Psoas muscle (tissue), 8 donors: ENCODE measurements around the gene ADSS2. TPM values are rescaled to one million over a fixed set of nuclear protein-coding genes. Genes with fewer than 3 reads are reported as not detected.

Source experiments
- ATAC-seq, 4 donors: fragments of 200-7000 bp; cut with Tn5 transposase; one replicate each; pipeline ENCODE4 v1.9.1; 2020; ENCODE audit warnings: moderate library complexity in 3 of 4, mild to moderate bottlenecking in 2 of 4
- DNase-seq, 2 donors: peaks; one replicate each; pipeline ENCODE4 v3.0.0-alpha.2; 2020
- H3K27ac ChIP-seq: fragments of 200-600 bp; one replicate; pipeline ENCODE4 v1.8.0; 2022
- H3K27me3 ChIP-seq, 3 donors: fragments of 200-600 bp in 1 of 3; one replicate each; pipeline versions ENCODE4 v1.6.1 to v1.8.0; 2013 to 2022; ENCODE audit warnings: low read length in 2 of 3, mild to moderate bottlenecking in 2 of 3, moderate library complexity in 1 of 3; ENCODE audit not compliant: insufficient read depth in 3 of 3
- H3K36me3 ChIP-seq, 2 donors: fragments of 200-600 bp in 1 of 2; one replicate each; pipeline versions ENCODE4 v1.6.1 to v1.8.0; 2013 to 2022; ENCODE audit warnings: low read depth in 1 of 2, mild to moderate bottlenecking in 1 of 2, moderate library complexity in 1 of 2; ENCODE audit not compliant: insufficient read depth in 1 of 2
- H3K4me1 ChIP-seq: fragments of 200-600 bp; one replicate; pipeline ENCODE4 v1.8.0; 2022
- H3K4me3 ChIP-seq: fragments of 200-600 bp; one replicate; pipeline ENCODE4 v1.8.0; 2022; ENCODE audit warnings: mild to moderate bottlenecking
- H3K9me3 ChIP-seq: fragments of 200-600 bp; one replicate; pipeline ENCODE4 v1.8.0; 2022
- WGBS, 3 donors: extraction: QIAGEN DNeasy Blood & Tissue Kit; methylation state at CpG; one replicate each; pipeline versions ENCODE4 v1.1.6 to v1.1.7; 2013; 5-methylcytosine and 5-hydroxymethylcytosine counted together
- intact Hi-C, 2 donors: fragments of 100-400 bp; cut with DNase I; formaldehyde crosslinking; loops; one replicate each; pipeline versions ENCODE4 v1.11.0 to v1.14.2; 2022
- polyA plus RNA-seq, 3 donors: library from polyadenylated mRNA; stranded (reverse); fragments of 200-250 nt; gene quantifications; one replicate each; pipeline ENCODE4 v1.2.3, GENCODE V29; 2013
- total RNA-seq, 4 donors: library from RNA; stranded (reverse); fragmentation: NEBNext Ultra II Directional in 2 of 4; extraction: Animal tissue kit (Norgen Biotek cat#: 25700) in 2 of 4; gene quantifications; one replicate each; pipeline versions ENCODE4 v1.2.1 to v1.2.4, GENCODE V29; 2021 to 2023
- TF ChIP-seq, protein P1 (sequence below): fragments of 200-600 bp; IDR thresholded peaks from one replicate; pipeline ENCODE4 v1.8.0; 2022; ENCODE audit warnings: antibody characterized with exemption
- donor health status: healthy with polysubstance abuse.
- donor health status: DM: no; HTN: no; CAD: no; lungs with moderate emphysema.
- donor health status: Bipolar disorder and iron deficiency.
- donor health status: healthy.
- donor health status: DM: yes; HTN: yes; CAD: no.
- donor health status: DM: no; HTN: no; CAD: no.
- donor health status: DM: no; HTN: no; CAD: no.
- donor health status: DM: yes; HTN: yes; CAD: no.

Gene ADSS2
- total and polyA plus RNA-seq, 7 donors, result 5.7 to 19.2 (median 12.3) TPM

- intact Hi-C loops, result no loop called here
- H3K27me3 ChIP-seq, result no peaks in the 10 kb centered on the region
- H3K27ac ChIP-seq, result no peak overlapping the region
- TF ChIP-seq, protein P1, sequence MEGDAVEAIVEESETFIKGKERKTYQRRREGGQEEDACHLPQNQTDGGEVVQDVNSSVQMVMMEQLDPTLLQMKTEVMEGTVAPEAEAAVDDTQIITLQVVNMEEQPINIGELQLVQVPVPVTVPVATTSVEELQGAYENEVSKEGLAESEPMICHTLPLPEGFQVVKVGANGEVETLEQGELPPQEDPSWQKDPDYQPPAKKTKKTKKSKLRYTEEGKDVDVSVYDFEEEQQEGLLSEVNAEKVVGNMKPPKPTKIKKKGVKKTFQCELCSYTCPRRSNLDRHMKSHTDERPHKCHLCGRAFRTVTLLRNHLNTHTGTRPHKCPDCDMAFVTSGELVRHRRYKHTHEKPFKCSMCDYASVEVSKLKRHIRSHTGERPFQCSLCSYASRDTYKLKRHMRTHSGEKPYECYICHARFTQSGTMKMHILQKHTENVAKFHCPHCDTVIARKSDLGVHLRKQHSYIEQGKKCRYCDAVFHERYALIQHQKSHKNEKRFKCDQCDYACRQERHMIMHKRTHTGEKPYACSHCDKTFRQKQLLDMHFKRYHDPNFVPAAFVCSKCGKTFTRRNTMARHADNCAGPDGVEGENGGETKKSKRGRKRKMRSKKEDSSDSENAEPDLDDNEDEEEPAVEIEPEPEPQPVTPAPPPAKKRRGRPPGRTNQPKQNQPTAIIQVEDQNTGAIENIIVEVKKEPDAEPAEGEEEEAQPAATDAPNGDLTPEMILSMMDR, result no peak
- H3K36me3 ChIP-seq, result no peaks in the 10 kb centered on the region
- H3K9me3 ChIP-seq, result no peaks in the 10 kb centered on the region
- ATAC-seq, result no peak
- DNase-seq, result no peak
- H3K4me3 ChIP-seq, result no peak overlapping the region
- no peaks in the 10 kb centered on the region for H3K4me1 ChIP-seq
- WGBS, 3 donors, result 80 to 89% (median 84%) methylated on average over 1 of the region's 1 CpG
Observed at GRCh38 chr1:244386595-244386994, 65.1 kb downstream of the ADSS2 start.

DNA sequence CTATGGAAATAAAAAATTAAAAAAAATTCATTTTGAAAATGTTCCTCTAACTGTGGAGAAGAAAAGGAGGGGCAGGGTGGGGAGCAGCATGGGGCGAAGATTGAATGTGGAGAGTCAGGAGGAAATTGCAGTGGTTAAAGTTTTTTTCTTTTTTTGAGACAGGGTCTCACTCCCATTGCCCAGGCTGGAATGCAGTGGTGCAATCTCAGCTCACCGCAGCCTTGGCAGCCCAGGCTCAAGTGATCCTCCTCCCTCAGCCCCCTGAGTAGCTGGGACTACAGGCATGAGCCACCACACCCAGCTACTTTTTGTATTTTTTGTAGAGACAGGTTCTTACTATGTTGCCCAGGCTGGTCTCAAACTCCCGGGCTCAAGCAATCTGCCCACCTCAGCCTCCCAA lies 67.6 kb downstream of the ADSS2 start:
- H3K27me3 ChIP-seq, result no peaks in the 10 kb centered on the region
- H3K27ac ChIP-seq, result no peak overlapping the region
- intact Hi-C loops, result no loop called here
- TF ChIP-seq, protein P1, result no peak
- H3K4me1 ChIP-seq, result no peaks in the 10 kb centered on the region
- 87 to 94% (median 88%) methylated on average over 3 of the region's 3 CpGs for WGBS, 3 donors
- DNase-seq (no peak), ATAC-seq (no peak)
- no peaks in the 10 kb centered on the region for H3K9me3 ChIP-seq
- H3K36me3 ChIP-seq, result no peaks in the 10 kb centered on the region
- no peak overlapping the region for H3K4me3 ChIP-seq

- Histone ChIP-seq H3K27ac (no peak overlapping the region), H3K9me3 (no peaks in the 10 kb centered on the region), H3K27me3 (no peaks in the 10 kb centered on the region), H3K4me1 (no peaks in the 10 kb centered on the region), H3K4me3 (no peak overlapping the region), H3K36me3 (no peaks in the 10 kb centered on the region)
- intact Hi-C loops, result no loop called here
- 86 to 90% (median 86%) methylated on average over 4 of the region's 4 CpGs for WGBS, 3 donors
- ATAC-seq (no peak), DNase-seq (no peak)
- TF ChIP-seq, protein P1, result no peak
Observed at GRCh38 chr1:244383278-244383884, 68.3 kb downstream of the ADSS2 start.

- Histone ChIP-seq H3K4me3 (no peak overlapping the region), H3K9me3 (no peaks in the 10 kb centered on the region), H3K4me1 (no peaks in the 10 kb centered on the region), H3K36me3 (no peaks in the 10 kb centered on the region), H3K27me3 (no peaks in the 10 kb centered on the region), H3K27ac (no peak overlapping the region)
- TF ChIP-seq, protein P1, result no peak
- WGBS, 3 donors, result 54 to 78% (median 77%) methylated on average over 7 of the region's 7 CpGs
- DNase-seq (no peak), ATAC-seq (no peak)
- intact Hi-C loops, result no loop called here
Observed at GRCh38 chr1:244381878-244382565, 69.7 kb downstream of the ADSS2 start.

- no peaks in the 10 kb centered on the region for H3K9me3 ChIP-seq
- H3K4me1 ChIP-seq, result no peaks in the 10 kb centered on the region
- no peak for ATAC-seq
- TF ChIP-seq, protein P1, result no peak
- H3K27ac ChIP-seq, result no peak overlapping the region
- WGBS, 3 donors, result 80 to 87% (median 81%) methylated on average over 6 of the region's 6 CpGs
- intact Hi-C loops, result no loop called here
- H3K27me3 ChIP-seq, result no peaks in the 10 kb centered on the region
- H3K36me3 ChIP-seq, result no peaks in the 10 kb centered on the region
- no peak overlapping the region for H3K4me3 ChIP-seq
- no peak for DNase-seq
Observed at GRCh38 chr1:244376126-244376525, 75.6 kb downstream of the ADSS2 start.
